NCI-H2107 treated with DMSO at 0.1 percent for 48 hours (cell line): Measurements from ENCODE around the gene JAKMIP1.

Experiments
- DNase-seq: peaks from one replicate; lab custom pipeline; 2025; ENCODE audit not compliant: unreplicated experiment; lab: John Stamatoyannopoulos, UW

JAKMIP1 gene

DNA sequence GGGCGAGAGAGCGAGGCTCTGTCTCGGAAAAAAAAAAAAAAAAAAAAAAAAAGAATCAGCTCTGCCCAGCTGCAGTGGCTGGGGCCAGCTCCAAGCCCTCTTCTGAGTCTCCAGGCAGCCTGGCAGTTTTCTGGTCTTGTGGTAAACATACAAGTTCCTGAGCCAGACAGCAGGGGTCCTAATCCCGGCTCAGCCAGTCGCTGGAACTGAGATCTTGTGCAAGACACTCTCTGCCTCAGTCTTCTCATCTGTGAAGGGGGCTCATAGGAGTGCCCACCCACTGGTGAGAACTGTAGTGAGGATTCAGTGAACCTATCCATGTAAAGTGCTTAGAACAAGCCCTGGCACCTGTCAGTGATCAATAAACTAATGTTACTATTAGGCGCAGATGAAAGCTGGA is 223.9 kb downstream of the JAKMIP1 start:
- DNase-seq = no peak
